Nephron progenitor cell (in vitro differentiated cells): ENCODE measurements around the gene GTF2A1L.
A peak's percentile ranks its signal among the peaks of the same experiment; 100 is the strongest.

ENCODE experiments used
- DNase-seq: peaks from one replicate; pipeline ENCODE4 v3.0.0; 2021
- H3K27ac Mint-ChIP-seq: 2 replicates; pipeline ENCODE4 v1.8.0; 2021; ENCODE audit warnings: mild to moderate bottlenecking, moderate library complexity, mixed read lengths
- H3K27me3 Mint-ChIP-seq: 2 replicates; pipeline ENCODE4 v1.8.0; 2021; ENCODE audit warnings: mild to moderate bottlenecking, low read depth, mixed read lengths; ENCODE audit not compliant: poor library complexity
- H3K36me3 Mint-ChIP-seq: 2 replicates; pipeline ENCODE4 v1.8.0; 2021; ENCODE audit warnings: low read depth, mixed read lengths
- H3K4me1 Mint-ChIP-seq: 2 replicates; pipeline ENCODE4 v1.8.0; 2021; ENCODE audit warnings: mixed read lengths
- H3K4me3 Mint-ChIP-seq: 2 replicates; pipeline ENCODE4 v1.8.0; 2021; ENCODE audit warnings: mild to moderate bottlenecking, moderate library complexity, mixed read lengths
- H3K9me3 Mint-ChIP-seq: 2 replicates; pipeline ENCODE4 v1.8.0; 2021; ENCODE audit warnings: mild to moderate bottlenecking, moderate library complexity, mixed read lengths
- TF ChIP-seq, protein P1 (sequence below): fragments of 200-600 bp; sonication (generic); IDR thresholded peaks from 2 replicates; pipeline ENCODE4 v1.5.0; 2021; ENCODE audit warnings: antibody characterized with exemption

The GTF2A1L gene

DNA sequence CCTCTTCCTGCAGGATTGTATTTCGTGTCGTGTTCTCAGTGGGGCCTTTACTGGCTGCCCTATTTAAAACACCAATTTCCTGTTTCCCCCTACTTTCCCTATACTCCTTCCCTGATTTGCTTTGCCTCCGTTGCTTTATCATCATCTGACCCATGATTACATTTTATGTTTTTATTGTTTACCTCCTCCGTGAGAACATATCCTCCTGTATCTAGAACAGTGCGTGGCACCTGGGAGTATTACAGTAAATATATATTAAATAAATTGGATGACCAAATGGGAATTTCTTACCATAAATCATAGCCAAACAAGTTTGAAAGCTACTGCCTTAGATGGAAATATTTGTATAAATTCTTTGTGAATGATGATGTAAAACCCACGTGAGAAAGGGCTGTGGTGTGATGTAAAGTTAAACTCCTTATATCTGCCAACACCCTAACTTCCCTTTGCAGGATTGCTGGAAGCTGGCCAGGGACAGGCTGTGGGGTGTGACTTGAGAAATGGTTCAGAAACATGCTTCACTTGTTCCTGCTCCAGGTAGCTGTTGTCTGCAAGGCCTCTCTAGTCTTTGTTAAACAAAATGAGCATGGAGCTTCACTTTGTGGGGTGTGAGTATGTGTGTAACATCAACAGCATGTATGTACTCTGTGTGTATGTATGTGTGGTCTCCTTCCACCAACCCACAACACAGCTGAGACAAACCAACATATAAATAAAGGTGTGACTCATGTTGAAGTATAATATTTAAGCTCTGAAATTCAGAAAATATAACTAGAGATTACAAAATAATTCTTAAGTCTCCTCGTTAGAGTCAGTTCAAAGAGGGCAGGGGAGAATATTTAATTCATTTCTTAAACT lies 97.6 kb downstream of the GTF2A1L start:
- TF ChIP-seq, protein P1, sequence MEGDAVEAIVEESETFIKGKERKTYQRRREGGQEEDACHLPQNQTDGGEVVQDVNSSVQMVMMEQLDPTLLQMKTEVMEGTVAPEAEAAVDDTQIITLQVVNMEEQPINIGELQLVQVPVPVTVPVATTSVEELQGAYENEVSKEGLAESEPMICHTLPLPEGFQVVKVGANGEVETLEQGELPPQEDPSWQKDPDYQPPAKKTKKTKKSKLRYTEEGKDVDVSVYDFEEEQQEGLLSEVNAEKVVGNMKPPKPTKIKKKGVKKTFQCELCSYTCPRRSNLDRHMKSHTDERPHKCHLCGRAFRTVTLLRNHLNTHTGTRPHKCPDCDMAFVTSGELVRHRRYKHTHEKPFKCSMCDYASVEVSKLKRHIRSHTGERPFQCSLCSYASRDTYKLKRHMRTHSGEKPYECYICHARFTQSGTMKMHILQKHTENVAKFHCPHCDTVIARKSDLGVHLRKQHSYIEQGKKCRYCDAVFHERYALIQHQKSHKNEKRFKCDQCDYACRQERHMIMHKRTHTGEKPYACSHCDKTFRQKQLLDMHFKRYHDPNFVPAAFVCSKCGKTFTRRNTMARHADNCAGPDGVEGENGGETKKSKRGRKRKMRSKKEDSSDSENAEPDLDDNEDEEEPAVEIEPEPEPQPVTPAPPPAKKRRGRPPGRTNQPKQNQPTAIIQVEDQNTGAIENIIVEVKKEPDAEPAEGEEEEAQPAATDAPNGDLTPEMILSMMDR = no peak
- H3K9me3 Mint-ChIP-seq = no peaks in the 10 kb centered on the region
- peaks cover 4% of the 10 kb centered on the region for H3K27me3 Mint-ChIP-seq
- peaks cover 31% of the 10 kb centered on the region for H3K4me1 Mint-ChIP-seq
- peak overlapping the region; percentile 83 for H3K27ac Mint-ChIP-seq
- H3K4me3 Mint-ChIP-seq = no peak overlapping the region
- no peaks in the 10 kb centered on the region for H3K36me3 Mint-ChIP-seq
- no peak for DNase-seq

DNA sequence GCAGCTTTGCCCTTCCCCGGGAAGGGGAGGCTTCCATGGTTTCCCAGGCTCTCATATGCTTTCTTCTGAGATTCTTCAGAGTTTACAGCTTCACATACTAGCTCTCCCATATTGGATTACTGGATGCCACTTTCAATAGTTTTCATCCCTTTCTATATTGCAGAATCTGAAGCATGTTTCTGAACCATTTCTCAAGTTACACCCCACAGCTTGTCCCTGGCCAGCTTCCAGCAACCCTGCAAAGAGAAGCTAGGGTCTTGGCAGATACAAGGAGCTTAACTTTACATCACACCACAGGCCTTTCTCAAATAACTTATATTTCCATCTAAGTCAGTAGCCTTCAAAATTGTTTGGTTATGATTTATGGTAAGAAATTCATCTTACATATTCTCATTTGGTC lies 98.3 kb downstream of the GTF2A1L start:
- Mint-ChIP-seq H3K9me3 (no peaks in the 10 kb centered on the region), H3K27me3 (peaks cover 3% of the 10 kb centered on the region), H3K27ac (no peak overlapping the region), H3K4me3 (no peak overlapping the region), H3K36me3 (no peaks in the 10 kb centered on the region), H3K4me1 (peaks cover 35% of the 10 kb centered on the region)
- DNase-seq = no peak
- TF ChIP-seq, protein P1 = no peak

DNA sequence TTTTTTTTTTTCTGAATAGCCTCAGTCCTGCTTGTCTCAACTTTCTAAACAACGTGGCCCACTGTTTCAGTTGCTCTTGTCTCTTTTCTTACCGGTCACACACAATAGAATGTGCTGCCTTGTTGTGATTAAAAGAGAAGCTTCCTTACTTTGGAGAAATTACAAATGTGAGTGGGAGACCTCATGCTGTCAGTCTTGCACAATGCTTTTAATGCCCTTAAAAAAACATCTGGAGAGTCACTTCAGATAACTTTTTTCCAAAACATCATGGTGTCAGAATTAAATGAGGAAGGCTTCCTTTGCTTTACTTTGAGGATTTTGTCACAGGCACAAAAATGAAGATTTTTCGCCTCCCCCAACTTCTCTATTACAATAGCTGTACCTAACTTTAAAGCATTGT lies 100.2 kb downstream of the GTF2A1L start:
- peaks cover 43% of the 10 kb centered on the region for H3K4me1 Mint-ChIP-seq
- no peaks in the 10 kb centered on the region for H3K9me3 Mint-ChIP-seq
- no peak overlapping the region for H3K4me3 Mint-ChIP-seq
- DNase-seq = no peak
- no peaks in the 10 kb centered on the region for H3K36me3 Mint-ChIP-seq
- H3K27ac Mint-ChIP-seq = no peak overlapping the region
- TF ChIP-seq, protein P1 = no peak
- peaks cover 4% of the 10 kb centered on the region for H3K27me3 Mint-ChIP-seq

DNA sequence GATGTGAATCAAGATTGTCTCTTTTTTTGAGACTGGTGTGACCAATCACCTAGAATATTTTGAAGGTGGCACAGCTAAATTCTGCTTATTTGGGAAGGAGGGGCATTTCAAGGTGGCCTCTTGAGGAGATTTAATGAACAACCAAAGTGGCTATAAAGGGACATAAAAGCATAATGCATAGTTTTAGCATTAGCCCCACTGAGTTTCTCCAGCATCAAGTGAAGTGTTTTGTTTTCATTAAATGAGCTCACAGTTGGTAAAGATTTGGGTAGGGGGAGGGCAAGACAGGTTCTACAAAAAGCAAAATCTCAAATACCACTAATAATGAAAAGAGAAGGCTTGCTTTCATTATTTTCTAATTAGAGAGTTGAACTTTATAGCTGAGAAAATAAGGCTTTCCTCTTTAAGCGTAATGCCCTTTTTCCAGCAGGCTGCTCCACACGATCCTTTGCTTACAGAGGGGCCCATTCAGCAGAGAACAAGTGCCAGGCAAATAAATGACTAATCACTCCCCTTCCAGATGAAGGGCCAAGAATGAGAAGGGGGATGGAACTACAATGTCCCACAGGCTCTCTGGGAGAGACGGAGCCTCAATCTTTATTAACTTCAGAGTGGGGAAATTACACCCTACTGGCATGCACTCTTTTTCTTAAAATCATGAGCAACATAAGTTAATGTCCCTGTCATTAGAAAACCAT lies 102.0 kb downstream of the GTF2A1L start:
- Mint-ChIP-seq H3K36me3 (no peaks in the 10 kb centered on the region), H3K27me3 (peaks cover 8% of the 10 kb centered on the region), H3K4me3 (no peak overlapping the region), H3K4me1 (peaks cover 39% of the 10 kb centered on the region), H3K9me3 (no peaks in the 10 kb centered on the region), H3K27ac (no peak overlapping the region)
- TF ChIP-seq, protein P1 = no peak
- DNase-seq = no peak

DNA sequence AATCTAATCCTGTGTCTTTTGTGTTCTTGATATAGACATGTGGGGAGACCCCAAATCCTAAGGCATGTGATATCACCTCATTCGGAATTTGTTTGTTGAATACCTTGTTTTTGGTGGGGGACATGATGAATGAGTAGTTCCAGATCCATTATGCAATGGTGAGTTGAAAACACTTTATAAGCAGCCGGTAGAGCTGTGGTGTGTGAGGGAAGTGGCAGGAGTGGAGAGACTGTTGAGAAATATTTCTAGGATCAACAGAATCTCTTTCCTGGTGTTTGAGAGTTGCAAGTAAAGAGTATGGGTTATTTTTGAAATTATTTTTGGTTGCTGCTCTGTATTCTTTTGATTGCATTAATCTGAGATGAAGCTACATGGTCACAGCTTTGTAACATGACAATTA lies 103.5 kb downstream of the GTF2A1L start:
- H3K27me3 Mint-ChIP-seq = peaks cover 10% of the 10 kb centered on the region
- no peak overlapping the region for H3K27ac Mint-ChIP-seq
- no peaks in the 10 kb centered on the region for H3K9me3 Mint-ChIP-seq
- TF ChIP-seq, protein P1 = no peak
- no peaks in the 10 kb centered on the region for H3K36me3 Mint-ChIP-seq
- DNase-seq = no peak
- H3K4me3 Mint-ChIP-seq = no peak overlapping the region
- H3K4me1 Mint-ChIP-seq = peaks cover 31% of the 10 kb centered on the region
